ENCODE results near the gene CYP4A22. TPM values are rescaled to one million over a fixed set of nuclear protein-coding genes. Genes with fewer than 3 reads are reported as not detected.
"Not testable (repeated sequence)": the region's sequence is repeated elsewhere in the genome, so short reads cannot be mapped to it uniquely, and the experiment has no call there.

Gene CYP4A22
- total RNA-seq, 4 donors from 2014 or later: not detected

- Histone ChIP-seq H3K4me1 (peaks cover 34% of the 10 kb centered on the region), H3K27me3 (peaks cover 5% of the 10 kb centered on the region), H3K9me3 (no peaks in the 10 kb centered on the region), H3K4me3 (no peak overlapping the region), H3K27ac (no peak overlapping the region), H3K36me3 (no peaks in the 10 kb centered on the region)
- no peak for TF ChIP-seq POLR2AphosphoS5 (IDR thresholded peaks at IDR 0.05)
- TF ChIP-seq EP300 (IDR thresholded peaks at IDR 0.05): no peak
- no peak for TF ChIP-seq POLR2A (IDR thresholded peaks at IDR 0.05)
- no peak for TF ChIP-seq CTCF (IDR thresholded peaks at IDR 0.05)
- DNase-seq (ENCODE audit: low spot score in 2 of 2): no peak
Observed at GRCh38 chr1:47194311-47194710, 57.1 kb downstream of the CYP4A22 start.

GRCh38 chr1:47195981-47196380 lies 58.7 kb downstream of the CYP4A22 start:
- not testable (repeated sequence) for DNase-seq (ENCODE audit: low spot score in 2 of 2); H3K36me3 ChIP-seq

GRCh38 chr1:47196622-47197021 lies 59.4 kb downstream of the CYP4A22 start:
- H3K36me3 ChIP-seq: no peaks in the 10 kb centered on the region
- H3K27ac ChIP-seq: no peak overlapping the region
- TF ChIP-seq CTCF (IDR thresholded peaks at IDR 0.05) (no peak), EP300 (IDR thresholded peaks at IDR 0.05) (no peak), POLR2AphosphoS5 (IDR thresholded peaks at IDR 0.05) (no peak), POLR2A (IDR thresholded peaks at IDR 0.05) (no peak)
- no peak overlapping the region for H3K4me3 ChIP-seq
- H3K4me1 ChIP-seq: peaks cover 15% of the 10 kb centered on the region
- no peaks in the 10 kb centered on the region for H3K9me3 ChIP-seq
- DNase-seq (ENCODE audit: low spot score in 2 of 2): no peak
- WGBS: 43% methylated on average over 2 of the region's 3 CpGs
- H3K27me3 ChIP-seq: peaks cover 6% of the 10 kb centered on the region

More at GRCh38 chr1:47195981-47196380, 58.7 kb downstream of the CYP4A22 start:
- not testable (repeated sequence) for H3K9me3 ChIP-seq, H3K27ac ChIP-seq, H3K27me3 ChIP-seq, H3K4me3 ChIP-seq
- 86% methylated on average over 9 of the region's 9 CpGs for WGBS
- H3K4me1 ChIP-seq: peaks cover 20% of the 10 kb centered on the region

- WGBS: 81% methylated on average over 4 of the region's 4 CpGs
Observed at GRCh38 chr1:47198214-47198613, 61.0 kb downstream of the CYP4A22 start.

More at GRCh38 chr1:47198214-47198613, 61.0 kb downstream of the CYP4A22 start:
- no peaks in the 10 kb centered on the region for H3K36me3 ChIP-seq
- H3K27ac ChIP-seq: no peak overlapping the region
- H3K4me3 ChIP-seq: no peak overlapping the region
- H3K4me1 ChIP-seq: no peaks in the 10 kb centered on the region
- peaks cover 6% of the 10 kb centered on the region for H3K27me3 ChIP-seq
- TF ChIP-seq EP300 (IDR thresholded peaks at IDR 0.05): no peak
- no peak for TF ChIP-seq CTCF (IDR thresholded peaks at IDR 0.05)
- TF ChIP-seq POLR2AphosphoS5 (IDR thresholded peaks at IDR 0.05): no peak
- TF ChIP-seq POLR2A (IDR thresholded peaks at IDR 0.05): no peak
- no peak for DNase-seq (ENCODE audit: low spot score in 2 of 2)
- no peaks in the 10 kb centered on the region for H3K9me3 ChIP-seq

Other genes with a start within 250 kb of the CYP4A22 start
- gene CYP4A11, start 196.0 kb upstream of the CYP4A22 start, total RNA-seq: under 1 TPM in 1 of 4 donors, not detected in 3; 0.32 TPM
- 10 to 100 TPM in 2 of 4 donors, 1 to 10 TPM in 2; 6.2 to 41.8 (median 11.2) TPM for gene CYP4X1, start 113.8 kb upstream of the CYP4A22 start, total RNA-seq
- 1 to 10 TPM in 2 of 4 donors, under 1 TPM in 2; 0.52 to 3.4 (median 1.3) TPM for gene CYP4Z1, start 70.2 kb upstream of the CYP4A22 start, total RNA-seq
- gene PDZK1IP1, start 52.6 kb downstream of the CYP4A22 start, total RNA-seq: 100 to 1,000 TPM in 3 of 4 donors, 10 to 100 TPM in 1; 36.8 to 201 (median 153) TPM
- gene TAL1, start 94.8 kb downstream of the CYP4A22 start, total RNA-seq: 1 to 10 TPM in 2 of 4 donors, under 1 TPM in 2; 0.34 to 1.7 (median 1.2) TPM
- 1 to 10 TPM; 2.8 to 4.2 (median 4.0) TPM for gene STIL, start 176.7 kb downstream of the CYP4A22 start, total RNA-seq
- 10 to 100 TPM; 69.4 to 94.4 (median 81.6) TPM for gene CMPK1, start 196.3 kb downstream of the CYP4A22 start, total RNA-seq